HTERT RPE-1 (cell line): ENCODE data around the gene TNFSF4.

Experiments used
- in situ Hi-C: fragments of 300-500 bp; cut with MboI; formaldehyde crosslinking; loops from 4 replicates; pipeline ENCODE4 v1.14.3; 2020; ENCODE audit warnings: low sequenced_read_pairs

The TNFSF4 gene

GRCh38 chr1:173212952-173213491, 5.9 kb upstream of the TNFSF4 start:
- in situ Hi-C loops, result no loop called here

GRCh38 chr1:173210716-173211231, 3.6 kb upstream of the TNFSF4 start:
- in situ Hi-C loops, result no loop called here

- in situ Hi-C loops, result no loop called here
Measured at GRCh38 chr1:173210283-173210682, 3.2 kb upstream of the TNFSF4 start.

- in situ Hi-C loops, result no loop called here
Measured at GRCh38 chr1:173208868-173209267, 1.7 kb upstream of the TNFSF4 start.

- in situ Hi-C loops, result no loop called here
Measured at GRCh38 chr1:173208146-173208545, 1.0 kb upstream of the TNFSF4 start.

- in situ Hi-C loops, result no loop called here
Measured at GRCh38 chr1:173205146-173206051, 1.7 kb downstream of the TNFSF4 start.

GRCh38 chr1:173204693-173205092, 2.4 kb downstream of the TNFSF4 start:
- in situ Hi-C loops, result no loop called here

- in situ Hi-C loops, result no loop called here
Measured at GRCh38 chr1:173202424-173203145, 4.5 kb downstream of the TNFSF4 start.

GRCh38 chr1:173201969-173202368, 5.2 kb downstream of the TNFSF4 start:
- in situ Hi-C loops, result no loop called here

GRCh38 chr1:173195596-173196088, 11.5 kb downstream of the TNFSF4 start:
- in situ Hi-C loops, result no loop called here

- in situ Hi-C loops, result no loop called here
Measured at GRCh38 chr1:173193639-173194038, 13.5 kb downstream of the TNFSF4 start.

- in situ Hi-C loops, result no loop called here
Measured at GRCh38 chr1:173191011-173191705, 16.0 kb downstream of the TNFSF4 start.

GRCh38 chr1:173190101-173190936, 16.8 kb downstream of the TNFSF4 start:
- in situ Hi-C loops, result no loop called here

- in situ Hi-C loops, result no loop called here
Measured at GRCh38 chr1:173187671-173188237, 19.4 kb downstream of the TNFSF4 start.

- in situ Hi-C loops, result no loop called here
Measured at GRCh38 chr1:173181791-173182190, 25.3 kb downstream of the TNFSF4 start.

- in situ Hi-C loops, result no loop called here
Measured at GRCh38 chr1:173176246-173176645, 30.9 kb downstream of the TNFSF4 start.

GRCh38 chr1:173175514-173176145, 31.5 kb downstream of the TNFSF4 start:
- in situ Hi-C loops, result no loop called here

- in situ Hi-C loops, result no loop called here
Measured at GRCh38 chr1:173173388-173173787, 33.7 kb downstream of the TNFSF4 start.

- in situ Hi-C loops, result no loop called here
Measured at GRCh38 chr1:173171152-173171551, 36.0 kb downstream of the TNFSF4 start.
